ENCODE results near the gene PGRMC1.

DNA sequence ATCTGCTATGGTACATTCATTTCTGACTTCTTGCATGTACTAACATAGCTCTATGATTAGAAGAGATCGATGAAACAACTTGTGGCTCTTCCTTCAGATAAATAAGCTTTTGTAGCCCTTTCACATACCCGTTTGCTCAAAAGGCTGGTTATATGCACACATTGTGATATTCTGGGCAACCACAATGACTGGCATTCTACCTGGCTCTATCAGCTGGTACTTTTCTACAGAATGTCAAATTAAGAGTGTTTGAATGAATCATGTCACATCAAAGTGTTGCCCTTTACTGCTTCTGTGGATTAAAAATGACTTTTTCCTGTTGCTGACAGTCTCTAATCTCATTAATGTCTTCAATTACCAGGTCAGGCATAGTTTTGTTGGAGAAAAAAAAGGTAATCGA lies 11.6 kb downstream of the PGRMC1 start:
- no peak for TF ChIP-seq ZNF274 (IDR thresholded peaks at IDR 0.05; ENCODE audit: low read depth, low read length)
- TF ChIP-seq SUZ12 (IDR thresholded peaks at IDR 0.05; ENCODE audit: extremely low read depth, insufficient read depth, insufficient read length): no peak
